GM13976 (cell line): ENCODE results near the gene PCDHB14.
"Not testable (repeated sequence)": the region's sequence is repeated elsewhere in the genome, so short reads cannot be mapped to it uniquely, and the experiment has no call there.

Source experiments
- DNase-seq: peaks from one replicate; pipeline ENCODE4 v3.0.0; 2012; ENCODE audit warnings: low spot score
- in situ Hi-C: fragments of 300-500 bp; cut with MboI; formaldehyde crosslinking; loops from one replicate; pipeline ENCODE4 v1.12.0; 2022; ENCODE audit warnings: low sequenced_read_pairs, mixed read lengths, inconsistent platforms; ENCODE audit not compliant: unreplicated experiment
- TF ChIP-seq, protein P1 (sequence below): IDR thresholded peaks from 2 replicates; pipeline ENCODE4 v1.5.1; 2012; ENCODE audit warnings: borderline replicate concordance, mild to moderate bottlenecking; ENCODE audit not compliant: insufficient read depth; ENCODE audit errors: extremely low read depth, missing control alignments, control extremely low read depth

PCDHB14 gene

DNA sequence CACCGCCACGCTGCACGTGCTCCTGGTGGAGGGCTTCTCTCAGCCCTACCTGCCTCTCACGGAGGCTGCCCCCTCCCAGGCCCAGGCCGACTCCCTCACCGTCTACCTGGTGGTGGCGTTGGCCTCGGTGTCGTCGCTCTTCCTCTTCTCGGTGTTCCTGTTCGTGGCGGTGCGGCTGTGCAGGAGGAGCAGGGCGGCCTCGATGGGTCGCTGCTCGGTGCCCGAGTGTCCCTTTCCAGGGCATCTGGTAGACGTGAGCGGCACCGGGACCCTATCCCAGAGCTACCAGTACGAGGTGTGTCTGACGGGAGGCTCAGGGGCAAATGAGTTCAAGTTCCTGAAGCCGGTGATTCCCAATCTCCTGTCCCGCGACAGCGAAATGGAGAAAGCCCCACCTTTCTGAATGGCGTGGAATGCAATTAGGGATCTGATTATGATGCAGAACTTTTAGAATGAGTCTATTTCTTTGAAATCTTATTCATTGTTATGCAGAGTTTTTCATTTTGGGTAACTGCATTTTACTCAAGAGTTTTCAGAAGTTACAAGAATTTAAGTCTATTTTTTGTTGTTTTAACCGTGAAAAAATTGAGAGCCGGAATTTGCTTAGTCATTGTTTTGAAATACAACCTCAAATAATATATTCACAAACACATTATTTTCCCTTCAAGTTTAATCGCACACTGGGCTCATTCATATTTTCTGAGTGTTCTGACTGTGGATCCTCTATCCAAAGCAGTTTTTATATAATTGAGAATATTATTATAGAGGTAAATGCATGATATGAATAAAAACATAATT is 13.6 kb downstream of the PCDHB14 start:
- in situ Hi-C loops, result no loop called here
- TF ChIP-seq, protein P1, sequence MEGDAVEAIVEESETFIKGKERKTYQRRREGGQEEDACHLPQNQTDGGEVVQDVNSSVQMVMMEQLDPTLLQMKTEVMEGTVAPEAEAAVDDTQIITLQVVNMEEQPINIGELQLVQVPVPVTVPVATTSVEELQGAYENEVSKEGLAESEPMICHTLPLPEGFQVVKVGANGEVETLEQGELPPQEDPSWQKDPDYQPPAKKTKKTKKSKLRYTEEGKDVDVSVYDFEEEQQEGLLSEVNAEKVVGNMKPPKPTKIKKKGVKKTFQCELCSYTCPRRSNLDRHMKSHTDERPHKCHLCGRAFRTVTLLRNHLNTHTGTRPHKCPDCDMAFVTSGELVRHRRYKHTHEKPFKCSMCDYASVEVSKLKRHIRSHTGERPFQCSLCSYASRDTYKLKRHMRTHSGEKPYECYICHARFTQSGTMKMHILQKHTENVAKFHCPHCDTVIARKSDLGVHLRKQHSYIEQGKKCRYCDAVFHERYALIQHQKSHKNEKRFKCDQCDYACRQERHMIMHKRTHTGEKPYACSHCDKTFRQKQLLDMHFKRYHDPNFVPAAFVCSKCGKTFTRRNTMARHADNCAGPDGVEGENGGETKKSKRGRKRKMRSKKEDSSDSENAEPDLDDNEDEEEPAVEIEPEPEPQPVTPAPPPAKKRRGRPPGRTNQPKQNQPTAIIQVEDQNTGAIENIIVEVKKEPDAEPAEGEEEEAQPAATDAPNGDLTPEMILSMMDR, result no peak
- DNase-seq, result no peak

DNA sequence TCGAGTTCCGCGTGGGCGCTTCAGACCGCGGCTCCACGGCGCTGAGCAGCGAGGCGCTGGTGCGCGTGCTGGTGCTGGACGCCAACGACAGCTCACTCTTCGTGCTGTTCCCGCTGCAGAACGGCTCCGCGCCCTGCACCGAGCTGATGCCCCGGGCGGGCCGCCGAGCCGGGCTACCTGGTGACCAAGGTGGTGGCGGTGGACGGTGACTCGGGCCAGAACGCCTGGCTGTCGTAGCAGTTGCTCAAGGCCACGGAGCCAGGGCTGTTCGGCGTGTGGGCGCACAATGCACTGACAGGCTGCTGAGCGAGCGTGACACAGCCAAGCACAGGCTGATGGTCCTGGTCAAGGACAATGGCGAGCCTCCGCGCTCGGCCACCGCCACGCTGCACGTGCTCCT is 18.4 kb downstream of the PCDHB14 start:
- no peak for DNase-seq
- TF ChIP-seq, protein P1, result no peak
- in situ Hi-C loops, result no loop called here

DNA sequence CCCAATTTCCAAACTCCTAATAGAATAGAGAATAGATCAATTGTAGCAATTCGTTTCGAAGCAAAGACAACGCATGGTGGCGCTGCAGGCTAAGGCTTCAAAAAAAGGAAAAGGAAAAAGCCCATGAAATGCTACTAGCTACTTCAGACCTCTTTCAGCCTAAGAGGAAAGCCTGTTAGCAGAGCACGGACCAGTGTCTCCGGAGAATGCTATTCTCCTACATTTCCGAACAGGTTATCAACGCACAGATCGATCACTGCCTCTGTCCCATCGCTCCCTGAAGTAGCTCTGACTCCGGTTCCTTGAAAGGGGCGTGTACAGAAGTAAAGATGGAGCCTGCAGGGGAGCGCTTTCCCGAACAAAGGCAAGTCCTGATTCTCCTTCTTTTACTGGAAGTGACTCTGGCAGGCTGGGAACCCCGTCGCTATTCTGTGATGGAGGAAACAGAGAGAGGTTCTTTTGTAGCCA is 22.1 kb downstream of the PCDHB14 start, which contains the start of gene PCDHB15:
TSS of gene PCDHB15 (plus strand) at position 146 of the 468 bp plus-strand sequence. CDS start at position 330, 184 bp downstream.
- DNase-seq, result no peak
- in situ Hi-C loops, result no loop called here
- TF ChIP-seq, protein P1, result no peak

DNA sequence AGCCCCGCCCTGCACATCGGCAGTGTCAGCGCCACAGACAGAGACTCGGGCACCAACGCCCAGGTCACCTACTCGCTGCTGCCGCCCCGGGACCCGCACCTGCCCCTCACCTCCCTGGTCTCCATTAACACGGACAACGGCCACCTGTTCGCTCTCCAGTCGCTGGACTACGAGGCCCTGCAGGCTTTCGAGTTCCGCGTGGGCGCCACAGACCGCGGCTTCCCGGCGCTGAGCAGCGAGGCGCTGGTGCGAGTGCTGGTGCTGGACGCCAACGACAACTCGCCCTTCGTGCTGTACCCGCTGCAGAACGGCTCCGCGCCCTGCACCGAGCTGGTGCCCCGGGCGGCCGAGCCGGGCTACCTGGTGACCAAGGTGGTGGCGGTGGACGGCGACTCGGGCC is 23.8 kb downstream of the PCDHB14 start:
- not testable (repeated sequence) for DNase-seq

DNA sequence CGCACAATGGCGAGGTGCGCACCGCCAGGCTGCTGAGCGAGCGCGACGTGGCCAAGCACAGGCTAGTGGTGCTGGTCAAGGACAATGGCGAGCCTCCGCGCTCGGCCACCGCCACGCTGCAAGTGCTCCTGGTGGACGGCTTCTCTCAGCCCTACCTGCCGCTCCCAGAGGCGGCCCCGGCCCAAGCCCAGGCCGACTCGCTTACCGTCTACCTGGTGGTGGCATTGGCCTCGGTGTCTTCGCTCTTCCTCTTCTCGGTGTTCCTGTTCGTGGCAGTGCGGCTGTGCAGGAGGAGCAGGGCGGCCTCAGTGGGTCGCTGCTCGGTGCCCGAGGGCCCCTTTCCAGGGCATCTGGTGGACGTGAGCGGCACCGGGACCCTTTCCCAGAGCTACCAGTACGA is 24.3 kb downstream of the PCDHB14 start:
- DNase-seq, in situ Hi-C loops: not testable (repeated sequence)

More for the DNA sequence above, 23.8 kb downstream of the PCDHB14 start:
- in situ Hi-C loops, result not testable (repeated sequence)

DNA sequence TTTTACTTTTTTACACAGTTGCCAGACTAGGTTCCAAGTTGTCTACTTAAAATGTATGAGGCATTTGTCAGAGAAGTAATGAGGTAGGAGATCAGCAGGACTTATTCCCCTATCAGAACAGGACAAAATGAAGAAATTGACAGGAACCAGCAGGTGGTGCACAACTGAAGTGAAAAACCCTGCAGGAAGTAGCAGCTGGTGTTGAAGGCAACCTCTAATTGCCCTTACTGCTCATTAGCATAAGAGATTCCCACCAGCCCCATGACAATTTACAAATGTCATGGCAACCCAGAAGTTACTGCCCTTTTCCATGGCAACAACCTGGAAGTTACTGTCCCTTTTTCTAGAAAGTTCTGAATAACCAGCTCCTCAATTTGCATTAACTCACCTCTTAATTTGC is 27.4 kb downstream of the PCDHB14 start:
- in situ Hi-C loops, result no loop called here
- no peak for DNase-seq
- TF ChIP-seq, protein P1, result no peak

DNA sequence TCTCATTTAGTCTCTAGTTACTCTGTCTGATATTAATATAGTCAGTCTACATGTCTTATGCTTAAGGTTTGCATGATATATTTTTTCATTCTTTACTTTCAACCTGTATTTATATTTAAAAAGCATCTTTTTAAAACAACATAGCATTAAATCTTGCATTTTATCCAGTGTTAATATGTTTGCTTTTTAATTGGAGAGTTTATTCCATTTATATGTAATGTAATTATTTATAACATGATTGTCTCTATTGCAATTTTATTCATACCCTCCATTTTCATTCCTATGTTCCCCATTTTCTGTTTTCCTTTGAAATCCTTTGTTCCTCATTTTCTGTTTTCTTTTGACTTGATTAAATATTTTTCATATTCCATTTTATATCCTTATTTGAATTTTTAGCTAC is 35.3 kb downstream of the PCDHB14 start:
- in situ Hi-C loops, result no loop called here
- TF ChIP-seq, protein P1, result no peak
- no peak for DNase-seq
